IMR-90 (cell line): Measurements from ENCODE around the gene MBOAT1. TPM values are rescaled to one million over a fixed set of nuclear protein-coding genes. Genes with fewer than 3 reads are reported as not detected.

Experiments
- ATAC-seq: fragments of 200-7000 bp; cut with Tn5 transposase; 2 replicates; pipeline ENCODE4 v1.9.1; 2020; ENCODE audit warnings: low read depth, mild to moderate bottlenecking, moderate library complexity
- BruUV-seq: library from RNA; stranded (reverse); fragments of 400-500 nt; replicated peaks from 2 replicates; lab custom pipeline; 2021; lab: Mats Ljungman, UMichigan
- CTCF ChIA-PET: fragments of 300-600 bp; formaldehyde crosslinking; extraction: SDS; loops from one replicate; lab custom pipeline; 2021; ENCODE audit warnings: antibody characterized with exemption; lab: Yijun Ruan, JAX
- POLR2A ChIA-PET: fragments of 300-600 bp; sonication (Branson Sonifier 250); formaldehyde crosslinking; loops from one replicate; lab custom pipeline; 2022; ENCODE audit warnings: antibody characterized with exemption; ENCODE audit not compliant: unreplicated experiment; lab: Charles Lee
- DNase-seq: peaks from one replicate; pipeline ENCODE4 v3.0.0; 2013
- H2AFZ ChIP-seq: replicated peaks from 2 replicates; pipeline ENCODE3; 2013; ENCODE audit warnings: low read length, mild to moderate bottlenecking; ENCODE audit not compliant: poor library complexity
- H2AK5ac ChIP-seq: 2 replicates; pipeline ENCODE4 v1.6.1; 2013; ENCODE audit warnings: low read depth, low read length, inconsistent platforms
- H2AK9ac ChIP-seq: replicated peaks from 2 replicates; pipeline ENCODE3; 2013; ENCODE audit warnings: mild to moderate bottlenecking, low read depth, low read length, moderate library complexity; ENCODE audit not compliant: poor library complexity
- H2BK120ac ChIP-seq: 2 replicates; pipeline ENCODE4 v1.6.1; 2013; ENCODE audit warnings: low read depth, low read length, inconsistent platforms
- H2BK15ac ChIP-seq: 3 replicates; pipeline ENCODE4 v1.6.1; 2013; ENCODE audit warnings: low read depth, low read length, inconsistent platforms
- H2BK20ac ChIP-seq: 2 replicates; pipeline ENCODE4 v1.6.1; 2013; ENCODE audit warnings: low read depth, mild to moderate bottlenecking, inconsistent platforms, low read length, moderate library complexity
- H2BK5ac ChIP-seq: 2 replicates; pipeline ENCODE4 v1.6.1; 2013; ENCODE audit warnings: mild to moderate bottlenecking, low read depth, low read length, inconsistent platforms; ENCODE audit not compliant: poor library complexity, severe bottlenecking
- H3K14ac ChIP-seq: replicated peaks from 2 replicates; pipeline ENCODE4 v1.6.1; 2013; ENCODE audit warnings: low read depth, low read length, inconsistent platforms
- H3K18ac ChIP-seq: 2 replicates; pipeline ENCODE4 v1.6.1; 2013; ENCODE audit warnings: low read depth, low read length, control low read depth
- H3K23ac ChIP-seq: 2 replicates; pipeline ENCODE4 v1.6.1; 2013; ENCODE audit warnings: low read depth, low read length, inconsistent platforms
- H3K27ac ChIP-seq: 2 replicates; pipeline ENCODE4 v1.5.1; 2013; ENCODE audit warnings: mild to moderate bottlenecking, control low read depth, low read length; ENCODE audit not compliant: insufficient read depth
- H3K27me3 ChIP-seq: 2 replicates; pipeline ENCODE4 v1.6.1; 2013; ENCODE audit warnings: low read length; ENCODE audit not compliant: control insufficient read depth, insufficient read depth
- H3K36me3 ChIP-seq: 2 replicates; pipeline ENCODE4 v1.6.1; 2013; ENCODE audit warnings: low read length, mixed read lengths; ENCODE audit not compliant: control insufficient read depth, insufficient read depth
- H3K4ac ChIP-seq: 2 replicates; pipeline ENCODE4 v1.6.1; 2013; ENCODE audit warnings: low read depth, low read length, inconsistent platforms
- H3K4me1 ChIP-seq: 2 replicates; pipeline ENCODE4 v1.6.1; 2013; ENCODE audit warnings: low read length, mixed read lengths; ENCODE audit not compliant: control insufficient read depth, insufficient read depth
- H3K4me2 ChIP-seq: 2 replicates; pipeline ENCODE4 v1.6.1; 2013; ENCODE audit warnings: low read depth, mild to moderate bottlenecking, control low read depth, low read length, moderate library complexity
- H3K4me3 ChIP-seq: 2 replicates; pipeline ENCODE4 v1.5.1; 2013; ENCODE audit warnings: low read depth, mild to moderate bottlenecking, control low read depth, low read length, moderate library complexity; ENCODE audit not compliant: insufficient read depth
- H3K56ac ChIP-seq: 2 replicates; pipeline ENCODE4 v1.6.1; 2013; ENCODE audit warnings: low read length, inconsistent platforms; ENCODE audit not compliant: insufficient read depth; ENCODE audit errors: extremely low read depth
- H3K79me1 ChIP-seq, 2 experiments: 2 replicates each; pipeline ENCODE4 v1.6.1; 2013; ENCODE audit warnings: low read length in 2 of 2, inconsistent platforms in 1 of 2, low read depth in 1 of 2
- H3K9ac ChIP-seq: 2 replicates; pipeline ENCODE4 v1.6.1; 2013; ENCODE audit warnings: low read depth, low read length, control low read depth
- H3K9me1 ChIP-seq: 2 replicates; pipeline ENCODE4 v1.6.1; 2013; ENCODE audit warnings: low read length, inconsistent platforms; ENCODE audit not compliant: insufficient read depth
- H3K9me3 ChIP-seq: 2 replicates; pipeline ENCODE4 v1.6.1; 2013; ENCODE audit warnings: low read length; ENCODE audit not compliant: control insufficient read depth, insufficient read depth
- H4K20me1 ChIP-seq: 2 replicates; pipeline ENCODE4 v1.6.1; 2013; ENCODE audit warnings: low read length, inconsistent platforms; ENCODE audit not compliant: insufficient read depth
- H4K5ac ChIP-seq: 2 replicates; pipeline ENCODE4 v1.6.1; 2013; ENCODE audit warnings: mild to moderate bottlenecking, low read depth, low read length, control low read depth
- H4K8ac ChIP-seq, 2 experiments: 2 replicates each; pipeline ENCODE4 v1.6.1; 2013; ENCODE audit warnings: low read depth in 2 of 2, low read length in 2 of 2, control low read depth in 1 of 2, inconsistent platforms in 1 of 2
- H4K91ac ChIP-seq: 2 replicates; pipeline ENCODE4 v1.6.1; 2013; ENCODE audit warnings: low read depth, low read length, inconsistent platforms; ENCODE audit not compliant: insufficient read depth
- FOS ChIP-seq: fragments of 150-350 bp; IDR thresholded peaks from 2 replicates; pipeline ENCODE4 v1.6.1; 2016; ENCODE audit warnings: low read depth, low read length
- NFE2L2 ChIP-seq: fragments of 150-350 bp; IDR thresholded peaks from 2 replicates; pipeline ENCODE4 v1.6.1; 2016; ENCODE audit warnings: low read depth, mild to moderate bottlenecking, low read length
- USF2 ChIP-seq: fragments of 150-350 bp; IDR thresholded peaks from 2 replicates; pipeline ENCODE4 v1.6.1; 2017; ENCODE audit warnings: mild to moderate bottlenecking, antibody characterized with exemption, low read length, low read depth
- WGBS, 2 experiments: methylation state at CpG; one replicate each; pipeline versions ENCODE4 v1.1.5 to v1.1.7; 2013; ENCODE audit warnings: missing lambda C conversion rate in 2 of 2; ENCODE audit not compliant: insufficient read length in 1 of 2; ENCODE audit errors: extremely low coverage in 2 of 2; 5-methylcytosine and 5-hydroxymethylcytosine counted together
- dilution Hi-C: fragments of 300-500 bp; cut with HindIII; formaldehyde crosslinking; loops from one replicate; pipeline ENCODE4 v1.14.3; 2018; ENCODE audit warnings: low sequenced_read_pairs; ENCODE audit not compliant: unreplicated experiment
- in situ Hi-C: fragments of 300-500 bp; cut with MboI; formaldehyde crosslinking; loops from 3 replicates; pipeline ENCODE4 v1.14.3; 2019; ENCODE audit warnings: low sequenced_read_pairs, inconsistent platforms, mixed read lengths
- intact Hi-C: fragments of 100-400 bp; cut with micrococcal nuclease; formaldehyde crosslinking; loops from 2 replicates; pipeline ENCODE4 v1.10.0; 2022
- polyA plus RNA-seq, 3 experiments: library from polyadenylated mRNA; depleted of rRNA; stranded (reverse); fragments of >200 nt; gene quantifications; 2 replicates each; pipeline ENCODE4 v1.2.3, GENCODE V29; 2012; ENCODE audit warnings: low replicate concordance in 1 of 3
- total RNA-seq: library from RNA; depleted of rRNA; stranded (reverse); fragments of >200 nt; gene quantifications from 2 replicates; pipeline ENCODE4 v1.2.3, GENCODE V29; 2012
- TF ChIP-seq, protein P1 (sequence below): fragments of 150-350 bp; IDR thresholded peaks from 2 replicates; pipeline ENCODE4 v1.6.1; 2016; ENCODE audit warnings: low read depth, mild to moderate bottlenecking, low read length, moderate library complexity, borderline replicate concordance

Gene MBOAT1
- total and polyA plus RNA-seq, 2 of the 4 experiments (the other 2 are of a cell fraction), result 1.6 to 4.7 TPM

GRCh38 chr6:20238688-20239587, 26.7 kb upstream of the MBOAT1 start:
- Histone ChIP-seq H2BK20ac (no peak overlapping the region), H3K18ac (no peak overlapping the region), H3K4ac (no peak overlapping the region), H3K4me3 (no peak overlapping the region), H2BK5ac (no peak overlapping the region), H3K27ac (no peak overlapping the region), H4K20me1 (no peaks in the 10 kb centered on the region), H3K36me3 (no peaks in the 10 kb centered on the region), H3K79me1 (no peaks in the 10 kb centered on the region), H3K9ac (no peak overlapping the region), H4K8ac (no peak overlapping the region), H3K14ac (no peak overlapping the region), H4K91ac (no peak overlapping the region), H2BK15ac (no peak overlapping the region), H4K5ac (no peak overlapping the region), H2AK9ac (no peak overlapping the region), H3K9me1 (no peaks in the 10 kb centered on the region), H3K56ac (no peak overlapping the region), H2BK120ac (no peak overlapping the region), H3K9me3 (no peaks in the 10 kb centered on the region), H3K4me2 (no peak overlapping the region), H3K4me1 (no peaks in the 10 kb centered on the region), H2AK5ac (no peak overlapping the region), H3K27me3 (no peaks in the 10 kb centered on the region), H2AFZ (no peak overlapping the region), H3K23ac (no peak overlapping the region)
- in situ Hi-C loops (no loop called here), dilution Hi-C loops (no loop called here), intact Hi-C loops (no loop called here)
- ChIA-PET POLR2A (no interaction called here), CTCF (no interaction called here)
- ATAC-seq (no peak), DNase-seq (no peak)
- 90% methylated on average over 12 of the region's 47 CpGs; no CpG with 5 or more reads in 1 of the 2 experiments for WGBS, 2 experiments
- TF ChIP-seq USF2 (no peak), FOS (no peak), NFE2L2 (no peak)
- TF ChIP-seq, protein P1, sequence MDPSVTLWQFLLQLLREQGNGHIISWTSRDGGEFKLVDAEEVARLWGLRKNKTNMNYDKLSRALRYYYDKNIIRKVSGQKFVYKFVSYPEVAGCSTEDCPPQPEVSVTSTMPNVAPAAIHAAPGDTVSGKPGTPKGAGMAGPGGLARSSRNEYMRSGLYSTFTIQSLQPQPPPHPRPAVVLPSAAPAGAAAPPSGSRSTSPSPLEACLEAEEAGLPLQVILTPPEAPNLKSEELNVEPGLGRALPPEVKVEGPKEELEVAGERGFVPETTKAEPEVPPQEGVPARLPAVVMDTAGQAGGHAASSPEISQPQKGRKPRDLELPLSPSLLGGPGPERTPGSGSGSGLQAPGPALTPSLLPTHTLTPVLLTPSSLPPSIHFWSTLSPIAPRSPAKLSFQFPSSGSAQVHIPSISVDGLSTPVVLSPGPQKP, result no peak
- no TSS peak for BruUV-seq
